Astrocyte (in vitro differentiated cells and primary cell): Measurements from ENCODE around the gene CMTM1. TPM values are rescaled to one million over a fixed set of nuclear protein-coding genes. Genes with fewer than 3 reads are reported as not detected.

Source experiments
- DNase-seq: peaks from one replicate; pipeline ENCODE4 v3.0.0-alpha.2; 2010; ENCODE audit warnings: low read depth
- FAIRE-seq: peaks from 2 replicates; lab custom pipeline; 2011; peaks lifted over from hg19 to GRCh38; lab: Jason Lieb, UNC
- H2AFZ ChIP-seq: 2 replicates; pipeline ENCODE4 v1.6.0; 2012; ENCODE audit warnings: low read depth, low read length, inconsistent platforms
- H3K27ac ChIP-seq: 2 replicates; pipeline ENCODE4 v1.5.1; 2011; ENCODE audit warnings: low read depth, low read length, inconsistent platforms
- H3K27me3 ChIP-seq: 2 replicates; pipeline ENCODE4 v1.6.0; 2011; ENCODE audit warnings: low read length, inconsistent platforms; ENCODE audit not compliant: insufficient read depth
- H3K36me3 ChIP-seq: 2 replicates; pipeline ENCODE4 v1.5.1; 2011; ENCODE audit warnings: low read length, inconsistent platforms; ENCODE audit not compliant: insufficient read depth
- H3K4me1 ChIP-seq: 2 replicates; pipeline ENCODE4 v1.5.1; 2011; ENCODE audit warnings: low read length, inconsistent platforms; ENCODE audit not compliant: insufficient read depth
- H3K4me2 ChIP-seq: 2 replicates; pipeline ENCODE4 v1.6.0; 2012; ENCODE audit warnings: low read length, inconsistent platforms
- H3K4me3 ChIP-seq: 2 replicates; pipeline ENCODE4 v1.5.1; 2011; ENCODE audit warnings: low read depth, mild to moderate bottlenecking, low read length, inconsistent platforms; ENCODE audit not compliant: insufficient read depth
- H3K79me2 ChIP-seq: 2 replicates; pipeline ENCODE4 v1.6.0; 2012; ENCODE audit warnings: mild to moderate bottlenecking, low read length, inconsistent platforms; ENCODE audit not compliant: insufficient read depth
- H3K9ac ChIP-seq: 2 replicates; pipeline ENCODE4 v1.6.0; 2012; ENCODE audit warnings: mild to moderate bottlenecking, low read length, inconsistent platforms
- H3K9me3 ChIP-seq: 2 replicates; pipeline ENCODE4 v1.5.1; 2012; ENCODE audit warnings: low read depth, mild to moderate bottlenecking, low read length, inconsistent platforms; ENCODE audit not compliant: insufficient read depth
- H4K20me1 ChIP-seq: 2 replicates; pipeline ENCODE4 v1.6.0; 2012; ENCODE audit warnings: low read length, inconsistent platforms; ENCODE audit not compliant: insufficient read depth
- H3K27ac Mint-ChIP-seq: one replicate; pipeline ENCODE4 v1.8.0; 2021; ENCODE audit warnings: mild to moderate bottlenecking, mixed read lengths; ENCODE audit not compliant: unreplicated experiment
- H3K27me3 Mint-ChIP-seq: one replicate; pipeline ENCODE4 v1.8.0; 2021; ENCODE audit warnings: low read depth, mixed read lengths; ENCODE audit not compliant: unreplicated experiment
- H3K36me3 Mint-ChIP-seq: one replicate; pipeline ENCODE4 v1.8.0; 2021; ENCODE audit warnings: low read depth, mixed read lengths; ENCODE audit not compliant: unreplicated experiment
- H3K4me1 Mint-ChIP-seq: one replicate; pipeline ENCODE4 v1.8.0; 2021; ENCODE audit warnings: low read depth, mixed read lengths; ENCODE audit not compliant: unreplicated experiment
- H3K4me3 Mint-ChIP-seq: one replicate; pipeline ENCODE4 v1.8.0; 2021; ENCODE audit warnings: mild to moderate bottlenecking, moderate library complexity, mixed read lengths; ENCODE audit not compliant: unreplicated experiment
- H3K9me3 Mint-ChIP-seq: one replicate; pipeline ENCODE4 v1.8.0; 2021; ENCODE audit warnings: mild to moderate bottlenecking, mixed read lengths; ENCODE audit not compliant: unreplicated experiment
- EZH2 ChIP-seq: IDR thresholded peaks from 2 replicates; pipeline ENCODE4 v1.6.1; 2012; ENCODE audit warnings: mild to moderate bottlenecking, low read length, inconsistent platforms; ENCODE audit not compliant: insufficient read depth
- total RNA-seq: library from RNA; stranded (reverse); gene quantifications from 2 replicates; pipeline ENCODE4 v1.2.1, GENCODE V29; 2021
- TF ChIP-seq, protein P1 (sequence below): IDR thresholded peaks from 2 replicates; pipeline ENCODE4 v1.5.1; 2011; ENCODE audit warnings: low read depth, mild to moderate bottlenecking, inconsistent platforms, low read length, moderate library complexity; ENCODE audit not compliant: insufficient read depth

Gene CMTM1
- total RNA-seq, 1 donor from 2014 or later = 2.7 TPM

DNA sequence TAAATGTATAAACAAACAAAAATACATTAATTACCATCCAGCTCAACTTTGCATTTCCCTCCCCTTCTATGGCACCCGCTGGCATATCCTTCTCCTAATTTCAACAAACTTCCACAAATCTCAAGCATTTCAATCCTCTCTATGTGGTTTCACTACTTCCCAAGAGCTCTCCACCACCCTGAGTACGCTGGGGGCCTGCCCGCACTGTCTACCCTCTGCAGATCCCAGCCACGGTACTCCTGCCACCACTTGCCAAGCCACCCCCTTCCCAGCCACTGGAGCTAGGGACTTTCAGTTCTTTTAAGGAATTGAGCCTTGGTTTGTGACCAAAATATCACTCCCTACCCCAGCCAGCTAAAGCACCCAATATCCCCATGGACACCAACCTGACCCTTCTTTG is 18.2 kb upstream of the CMTM1 start:
- FAIRE-seq = no peak
- no peak overlapping the region for H3K4me2 ChIP-seq
- peaks cover 12% of the 10 kb centered on the region for H3K4me1 Mint-ChIP-seq
- no peak overlapping the region for H3K27ac ChIP-seq
- no peaks in the 10 kb centered on the region for H3K9me3 ChIP-seq
- TF ChIP-seq, protein P1, sequence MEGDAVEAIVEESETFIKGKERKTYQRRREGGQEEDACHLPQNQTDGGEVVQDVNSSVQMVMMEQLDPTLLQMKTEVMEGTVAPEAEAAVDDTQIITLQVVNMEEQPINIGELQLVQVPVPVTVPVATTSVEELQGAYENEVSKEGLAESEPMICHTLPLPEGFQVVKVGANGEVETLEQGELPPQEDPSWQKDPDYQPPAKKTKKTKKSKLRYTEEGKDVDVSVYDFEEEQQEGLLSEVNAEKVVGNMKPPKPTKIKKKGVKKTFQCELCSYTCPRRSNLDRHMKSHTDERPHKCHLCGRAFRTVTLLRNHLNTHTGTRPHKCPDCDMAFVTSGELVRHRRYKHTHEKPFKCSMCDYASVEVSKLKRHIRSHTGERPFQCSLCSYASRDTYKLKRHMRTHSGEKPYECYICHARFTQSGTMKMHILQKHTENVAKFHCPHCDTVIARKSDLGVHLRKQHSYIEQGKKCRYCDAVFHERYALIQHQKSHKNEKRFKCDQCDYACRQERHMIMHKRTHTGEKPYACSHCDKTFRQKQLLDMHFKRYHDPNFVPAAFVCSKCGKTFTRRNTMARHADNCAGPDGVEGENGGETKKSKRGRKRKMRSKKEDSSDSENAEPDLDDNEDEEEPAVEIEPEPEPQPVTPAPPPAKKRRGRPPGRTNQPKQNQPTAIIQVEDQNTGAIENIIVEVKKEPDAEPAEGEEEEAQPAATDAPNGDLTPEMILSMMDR = no peak
- TF ChIP-seq EZH2 = no peak
- H3K79me2 ChIP-seq = peaks cover 6% of the 10 kb centered on the region
- H3K9me3 Mint-ChIP-seq = peaks cover 4% of the 10 kb centered on the region
- H3K4me3 Mint-ChIP-seq = peak overlapping the region; percentile 29
- peaks cover 20% of the 10 kb centered on the region for H3K4me1 ChIP-seq
- H3K9ac ChIP-seq = no peak overlapping the region
- no peaks in the 10 kb centered on the region for H3K27me3 ChIP-seq
- no peaks in the 10 kb centered on the region for H3K27me3 Mint-ChIP-seq
- H2AFZ ChIP-seq = no peak overlapping the region
- peaks cover 8% of the 10 kb centered on the region for H3K36me3 Mint-ChIP-seq
- no peaks in the 10 kb centered on the region for H3K36me3 ChIP-seq
- no peak overlapping the region for H3K4me3 ChIP-seq
- DNase-seq = no peak
- no peaks in the 10 kb centered on the region for H4K20me1 ChIP-seq
- H3K27ac Mint-ChIP-seq = no peak overlapping the region

DNA sequence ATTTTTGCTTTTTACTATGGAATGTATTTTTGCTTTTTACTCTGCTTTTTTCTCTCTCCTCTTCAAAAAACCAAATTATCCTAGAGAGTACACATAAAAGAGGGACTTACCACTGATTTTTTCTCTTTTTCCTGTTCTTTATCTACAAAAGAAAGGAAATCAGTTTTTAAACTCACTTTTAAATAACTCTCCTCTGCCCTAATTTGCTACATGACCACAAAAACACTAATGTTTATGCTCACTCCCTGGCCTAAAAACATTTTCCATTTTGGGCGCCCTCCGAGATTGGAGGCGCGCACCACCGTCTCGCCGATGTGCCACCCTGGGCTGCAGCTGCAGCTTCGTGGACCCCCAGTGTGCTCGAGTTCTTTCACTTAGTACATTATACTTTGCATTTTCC is 17.4 kb upstream of the CMTM1 start:
- FAIRE-seq = no peak
- H3K4me1 ChIP-seq = peaks cover 21% of the 10 kb centered on the region
- H3K4me3 ChIP-seq = peak overlapping the region; percentile 68
- no peaks in the 10 kb centered on the region for H3K27me3 ChIP-seq
- H3K9me3 ChIP-seq = no peaks in the 10 kb centered on the region
- no peak for TF ChIP-seq EZH2
- TF ChIP-seq, protein P1 = no peak
- H4K20me1 ChIP-seq = no peaks in the 10 kb centered on the region
- peak overlapping the region; percentile 90 for H2AFZ ChIP-seq
- H3K36me3 ChIP-seq = no peaks in the 10 kb centered on the region
- peaks cover 14% of the 10 kb centered on the region for H3K79me2 ChIP-seq
- H3K9ac ChIP-seq = peak overlapping the region; percentile 91
- H3K4me1 Mint-ChIP-seq = peaks cover 13% of the 10 kb centered on the region
- peaks cover 8% of the 10 kb centered on the region for H3K36me3 Mint-ChIP-seq
- H3K9me3 Mint-ChIP-seq = peaks cover 4% of the 10 kb centered on the region
- H3K27ac ChIP-seq = peak overlapping the region; percentile 76
- peak overlapping the region; percentile 90 for H3K4me2 ChIP-seq
- H3K27ac Mint-ChIP-seq = no peak overlapping the region
- DNase-seq = no peak
- no peaks in the 10 kb centered on the region for H3K27me3 Mint-ChIP-seq
- H3K4me3 Mint-ChIP-seq = peak overlapping the region; percentile 75

DNA sequence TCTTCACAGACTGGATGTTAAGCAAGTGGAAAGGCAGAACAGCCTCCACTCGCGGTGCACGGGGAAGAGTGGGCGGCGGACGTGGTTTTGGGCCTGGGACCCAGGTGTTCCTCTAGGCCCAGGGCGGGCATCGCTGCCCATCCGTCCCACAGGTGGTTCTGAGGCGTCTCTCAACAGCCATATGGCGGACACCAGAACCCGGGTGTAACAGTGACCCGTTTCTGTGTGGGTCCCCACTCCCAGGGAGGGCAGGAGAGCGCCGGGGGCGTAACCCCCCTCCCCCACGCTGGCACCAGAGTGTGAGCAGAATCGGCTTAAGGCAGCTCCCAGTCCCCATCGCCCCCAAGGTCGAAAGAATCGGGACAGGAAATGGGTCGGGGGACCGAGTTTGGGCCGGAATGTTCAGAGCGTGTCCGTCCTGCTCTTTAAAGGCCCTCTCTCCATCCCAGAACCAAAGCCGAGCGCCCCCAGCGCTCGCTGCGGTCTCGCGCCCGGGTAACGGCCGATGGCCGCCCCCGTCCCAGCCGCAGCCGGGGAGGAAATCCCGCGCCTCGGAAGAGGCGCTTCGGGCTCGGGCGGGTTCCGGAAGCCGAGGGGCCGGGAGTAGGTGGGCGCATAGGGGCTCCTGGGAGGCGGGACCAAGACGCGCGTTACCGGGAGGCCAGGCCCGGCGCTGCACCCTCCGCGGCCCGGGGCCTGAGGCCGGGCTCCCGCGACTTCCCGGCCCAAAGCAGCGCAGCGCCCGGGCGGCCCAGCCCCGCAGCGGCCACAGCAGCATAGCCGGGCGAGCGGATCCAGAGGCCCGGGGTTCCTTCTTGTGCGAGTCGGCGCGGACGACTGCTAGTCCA is 16.7 kb upstream of the CMTM1 start, which contains the start of gene TK2:
TSS of gene TK2 (minus strand) at position 839 of the 848 bp plus-strand sequence. CDS start at position 778, 61 bp downstream.
- peaks cover 4% of the 10 kb centered on the region for H3K9me3 Mint-ChIP-seq
- TF ChIP-seq, protein P1 = peak; percentile 9
- TF ChIP-seq EZH2 = no peak
- peaks cover 21% of the 10 kb centered on the region for H3K4me1 ChIP-seq
- peaks cover 8% of the 10 kb centered on the region for H3K36me3 Mint-ChIP-seq
- H4K20me1 ChIP-seq = no peaks in the 10 kb centered on the region
- peak within 1 kb of the TSS; percentile 83 for H3K27ac Mint-ChIP-seq
- no peaks in the 10 kb centered on the region for H3K27me3 ChIP-seq
- H3K4me3 Mint-ChIP-seq = peak within 1 kb of the TSS; percentile 87
- H3K79me2 ChIP-seq = peaks cover 21% of the 10 kb centered on the region
- H3K4me3 ChIP-seq = peak within 1 kb of the TSS; percentile 68
- DNase-seq (peak; percentile 54), FAIRE-seq (no peak)
- H3K36me3 ChIP-seq = no peaks in the 10 kb centered on the region
- H3K9ac ChIP-seq = peak within 1 kb of the TSS; percentile 91
- no peaks in the 10 kb centered on the region for H3K9me3 ChIP-seq
- peak within 1 kb of the TSS; percentile 90 for H3K4me2 ChIP-seq
- H2AFZ ChIP-seq = peak within 1 kb of the TSS; percentile 90
- peaks cover 13% of the 10 kb centered on the region for H3K4me1 Mint-ChIP-seq
- H3K27ac ChIP-seq = peak within 1 kb of the TSS; percentile 76
- no peaks in the 10 kb centered on the region for H3K27me3 Mint-ChIP-seq
